Measurements from ENCODE around the gene TTC5. TPM values are rescaled to one million over a fixed set of nuclear protein-coding genes. Genes with fewer than 3 reads are reported as not detected.
"Not testable (repeated sequence)": the region's sequence is repeated elsewhere in the genome, so short reads cannot be mapped to it uniquely, and the experiment has no call there.

TTC5 gene, protein sequence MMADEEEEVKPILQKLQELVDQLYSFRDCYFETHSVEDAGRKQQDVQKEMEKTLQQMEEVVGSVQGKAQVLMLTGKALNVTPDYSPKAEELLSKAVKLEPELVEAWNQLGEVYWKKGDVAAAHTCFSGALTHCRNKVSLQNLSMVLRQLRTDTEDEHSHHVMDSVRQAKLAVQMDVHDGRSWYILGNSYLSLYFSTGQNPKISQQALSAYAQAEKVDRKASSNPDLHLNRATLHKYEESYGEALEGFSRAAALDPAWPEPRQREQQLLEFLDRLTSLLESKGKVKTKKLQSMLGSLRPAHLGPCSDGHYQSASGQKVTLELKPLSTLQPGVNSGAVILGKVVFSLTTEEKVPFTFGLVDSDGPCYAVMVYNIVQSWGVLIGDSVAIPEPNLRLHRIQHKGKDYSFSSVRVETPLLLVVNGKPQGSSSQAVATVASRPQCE
- 10 to 100 TPM; 15.5 to 16.7 TPM for total RNA-seq

DNA sequence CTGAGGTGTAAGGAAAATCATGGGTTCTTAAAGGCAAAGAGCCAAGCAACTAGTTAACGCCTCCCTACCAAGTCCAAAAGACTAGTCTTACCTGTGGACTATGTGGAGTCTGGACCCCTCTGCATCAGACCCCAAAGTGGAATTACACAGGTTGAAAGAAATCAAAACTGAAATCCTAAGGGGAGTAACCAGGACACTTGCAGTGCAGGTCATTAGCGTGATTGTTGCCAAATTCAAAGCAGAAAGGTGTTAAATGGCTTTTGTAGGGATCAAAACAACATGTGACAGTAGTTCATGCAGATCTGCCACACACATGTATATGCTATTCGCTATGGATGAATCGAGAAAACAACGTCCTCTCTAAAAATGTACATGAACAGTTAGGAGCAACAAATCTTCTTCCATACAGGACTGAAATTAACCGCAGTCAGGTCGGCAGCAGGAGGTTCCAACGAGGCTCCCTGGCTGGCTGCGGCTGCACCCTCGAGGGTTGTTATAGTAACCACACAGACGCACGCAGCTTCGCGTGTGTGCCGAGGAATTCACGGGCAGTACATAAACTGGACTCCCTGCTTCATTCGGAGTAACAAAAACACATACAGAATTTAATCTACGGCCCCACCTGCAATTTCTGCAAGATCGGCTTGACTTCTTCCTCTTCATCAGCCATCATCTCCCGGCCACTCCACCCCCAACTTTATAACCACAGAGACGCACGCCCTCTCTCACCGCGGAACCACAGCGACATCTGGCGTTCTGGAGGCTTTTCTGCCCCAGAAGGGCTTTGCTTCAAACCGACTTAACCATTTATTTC lies at the start of gene TTC5:
Gene TTC5, minus strand, starts transcription at position 687 of the 814 bp plus-strand sequence. Its CDS starts 14 bp downstream, at position 673.
- Mint-ChIP-seq H3K9me3 (no peaks in the 10 kb centered on the region), H3K4me3 (peak within 1 kb of the TSS; percentile 83 to 95), H3K4me1 (ENCODE audit: low read depth) (peaks cover 29% of the 10 kb centered on the region), H3K27ac (peak within 1 kb of the TSS; percentile 26), H3K36me3 (ENCODE audit: insufficient read depth in 2 of 2) (peaks cover 1 to 6% of the 10 kb centered on the region in 2 donors), H3K27me3 (ENCODE audit: low read depth) (no peaks in the 10 kb centered on the region)
- ATAC-seq (replicated peaks in 1 of 2), result peak; percentile 94 to 95
- DNase-seq, result peak; percentile 88 to 90

DNA sequence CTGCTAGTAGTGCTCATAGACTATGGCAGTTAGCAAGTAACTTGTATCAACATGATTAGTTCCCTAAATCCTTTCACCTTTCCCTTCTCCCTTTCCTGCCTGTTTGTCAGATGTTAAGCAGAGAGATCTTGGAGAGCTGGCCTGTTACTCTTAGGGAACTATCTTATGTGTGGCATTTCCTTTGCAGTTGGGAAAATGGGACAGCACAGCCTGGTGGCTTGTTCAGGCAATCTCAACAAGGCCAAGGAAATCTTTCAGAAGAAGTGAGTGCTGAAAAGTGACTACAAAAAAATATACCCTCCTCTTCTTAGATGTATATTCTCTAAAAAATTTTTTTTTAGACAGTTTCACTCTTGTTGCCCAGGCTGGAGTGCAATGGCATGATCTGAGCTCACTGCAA lies 45.1 kb upstream of the TTC5 start:
- H3K36me3 Mint-ChIP-seq (ENCODE audit: insufficient read depth in 2 of 2), result peaks cover 9 to 43% of the 10 kb centered on the region in 2 donors

DNA sequence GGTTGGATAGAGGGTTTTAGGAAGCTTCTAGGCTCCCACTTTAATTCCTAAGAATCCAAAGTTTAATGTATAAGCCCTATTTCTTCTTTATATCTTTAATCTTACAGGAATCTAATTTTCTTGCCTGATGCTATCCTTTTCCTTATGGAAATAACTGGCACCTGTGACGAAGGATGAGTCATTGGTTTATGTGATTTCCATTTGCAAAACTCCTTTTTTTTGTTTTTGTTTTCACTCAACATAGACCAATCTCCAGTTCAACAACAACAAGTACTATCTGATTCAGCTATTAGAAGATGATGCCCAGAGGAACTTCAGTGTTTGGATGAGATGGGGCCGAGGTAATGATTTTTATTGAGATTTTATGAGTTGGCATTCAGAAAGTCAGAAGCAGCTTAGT lies 44.5 kb upstream of the TTC5 start:
- peaks cover 11 to 44% of the 10 kb centered on the region in 2 donors for H3K36me3 Mint-ChIP-seq (ENCODE audit: insufficient read depth in 2 of 2)
- DNase-seq, result no peak
- H3K4me3 Mint-ChIP-seq, result no peak overlapping the region
- H3K9me3 Mint-ChIP-seq, result no peaks in the 10 kb centered on the region
- ATAC-seq (replicated peaks in 1 of 2), result no peak
- H3K4me1 Mint-ChIP-seq (ENCODE audit: low read depth), result peaks cover 15% of the 10 kb centered on the region
- H3K27me3 Mint-ChIP-seq (ENCODE audit: low read depth), result no peaks in the 10 kb centered on the region
- no peak overlapping the region for H3K27ac Mint-ChIP-seq

More for the DNA sequence above, 45.1 kb upstream of the TTC5 start:
- DNase-seq (no peak), ATAC-seq (replicated peaks in 1 of 2) (no peak)
- H3K4me3 Mint-ChIP-seq, result no peak overlapping the region
- H3K4me1 Mint-ChIP-seq (ENCODE audit: low read depth), result peaks cover 10% of the 10 kb centered on the region
- no peak overlapping the region for H3K27ac Mint-ChIP-seq
- H3K27me3 Mint-ChIP-seq (ENCODE audit: low read depth), result no peaks in the 10 kb centered on the region
- H3K9me3 Mint-ChIP-seq, result no peaks in the 10 kb centered on the region

DNA sequence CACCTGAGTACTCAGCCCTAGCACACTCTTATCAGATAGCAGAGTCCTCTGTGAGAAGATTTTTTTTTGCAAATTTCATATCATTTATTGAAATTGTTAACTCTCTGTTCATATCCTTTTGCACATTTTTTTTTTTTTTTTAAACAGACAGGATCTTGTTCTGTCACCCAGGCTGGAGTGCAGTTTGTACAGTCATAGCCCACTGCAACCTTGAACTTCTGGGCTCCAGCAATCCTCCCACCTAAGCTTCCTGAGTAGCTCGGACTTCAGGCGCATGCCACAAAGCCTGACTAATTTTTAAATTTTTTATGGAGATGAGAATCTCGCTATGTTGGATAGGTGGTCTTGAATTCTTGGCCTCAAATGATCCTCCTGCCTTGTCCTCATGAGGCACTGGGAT lies 42.0 kb upstream of the TTC5 start:
- Mint-ChIP-seq H3K9me3 (no peaks in the 10 kb centered on the region), H3K27me3 (ENCODE audit: low read depth) (no peaks in the 10 kb centered on the region), H3K27ac (no peak overlapping the region), H3K4me1 (ENCODE audit: low read depth) (peaks cover 31% of the 10 kb centered on the region), H3K36me3 (ENCODE audit: insufficient read depth in 2 of 2) (peaks cover 8 to 34% of the 10 kb centered on the region in 2 donors), H3K4me3 (no peak overlapping the region)
- no peak for DNase-seq
- no peak for ATAC-seq (replicated peaks in 1 of 2)

DNA sequence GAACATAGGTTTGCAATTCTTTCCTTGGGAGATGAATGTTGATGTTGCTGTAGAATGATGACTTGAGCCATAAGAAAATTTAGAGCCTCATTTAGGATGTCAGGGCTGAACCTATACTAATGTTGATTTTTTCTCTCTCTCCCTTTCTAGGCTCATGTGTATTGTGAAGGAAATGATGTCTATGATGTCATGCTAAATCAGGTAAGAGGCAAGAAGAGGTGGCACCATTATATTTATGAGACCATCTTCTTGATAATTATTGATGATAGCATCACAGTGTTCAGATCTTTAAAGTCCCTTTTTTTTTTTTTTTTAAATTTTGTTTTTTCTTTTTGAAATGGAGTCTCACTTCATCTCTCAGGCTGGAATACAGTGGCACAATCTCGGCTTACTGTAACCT lies 41.0 kb upstream of the TTC5 start:
- no peak overlapping the region for H3K4me3 Mint-ChIP-seq
- H3K27ac Mint-ChIP-seq, result no peak overlapping the region

DNA sequence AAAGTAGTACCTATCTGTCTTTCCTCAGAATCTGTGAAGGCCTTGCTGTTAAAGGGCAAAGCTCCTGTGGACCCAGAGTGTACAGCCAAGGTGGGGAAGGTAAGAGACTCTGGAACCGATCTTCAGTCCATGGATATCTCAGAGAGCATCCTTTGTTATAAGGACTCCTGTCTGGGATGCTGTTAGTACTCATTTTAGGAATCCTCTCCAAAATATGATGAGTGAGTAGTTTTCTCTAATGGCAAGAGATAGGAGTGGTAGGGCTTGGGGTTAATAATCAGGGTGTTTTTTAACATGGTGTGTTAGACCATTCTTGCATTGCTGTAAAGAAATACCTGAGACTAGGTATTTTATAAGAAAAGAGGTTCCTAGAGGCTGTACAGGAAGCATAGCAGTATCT lies 39.6 kb upstream of the TTC5 start:
- H3K9me3 Mint-ChIP-seq, result no peaks in the 10 kb centered on the region
- peaks cover 28% of the 10 kb centered on the region for H3K4me1 Mint-ChIP-seq (ENCODE audit: low read depth)
- DNase-seq, result no peak
- H3K27me3 Mint-ChIP-seq (ENCODE audit: low read depth), result no peaks in the 10 kb centered on the region
- peak overlapping the region in 1 of 2 donors; percentile 21 for H3K4me3 Mint-ChIP-seq
- peaks cover 4 to 22% of the 10 kb centered on the region in 2 donors for H3K36me3 Mint-ChIP-seq (ENCODE audit: insufficient read depth in 2 of 2)
- no peak for ATAC-seq (replicated peaks in 1 of 2)
- peak overlapping the region; percentile 13 for H3K27ac Mint-ChIP-seq

More for the DNA sequence above, 41.0 kb upstream of the TTC5 start:
- no peaks in the 10 kb centered on the region for H3K9me3 Mint-ChIP-seq
- peaks cover 31% of the 10 kb centered on the region for H3K4me1 Mint-ChIP-seq (ENCODE audit: low read depth)
- DNase-seq (no peak), ATAC-seq (replicated peaks in 1 of 2) (no peak)
- no peaks in the 10 kb centered on the region for H3K27me3 Mint-ChIP-seq (ENCODE audit: low read depth)
- peaks cover 8 to 29% of the 10 kb centered on the region in 2 donors for H3K36me3 Mint-ChIP-seq (ENCODE audit: insufficient read depth in 2 of 2)

DNA sequence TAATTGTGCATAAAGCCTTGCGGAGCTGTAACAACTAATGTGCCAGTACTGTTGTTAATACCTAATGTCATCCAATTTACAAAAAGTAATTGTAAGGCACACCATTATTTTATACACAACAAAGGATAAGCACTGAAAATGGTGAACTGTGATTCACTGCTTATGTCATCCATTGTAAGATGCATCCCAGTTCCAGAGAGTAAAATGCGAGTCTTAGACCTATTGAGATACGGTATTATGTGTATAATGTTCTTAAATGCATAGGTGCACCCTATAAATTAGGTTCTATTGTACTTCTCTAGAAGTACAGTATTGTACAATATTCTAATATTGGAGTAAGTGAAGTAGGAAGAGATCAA lies 38.1 kb upstream of the TTC5 start:
- H3K36me3 Mint-ChIP-seq (ENCODE audit: insufficient read depth in 2 of 2), result peaks cover 4 to 18% of the 10 kb centered on the region in 2 donors
- DNase-seq (no peak), ATAC-seq (replicated peaks in 1 of 2) (no peak)
- H3K4me1 Mint-ChIP-seq (ENCODE audit: low read depth), result peaks cover 21% of the 10 kb centered on the region
- H3K27ac Mint-ChIP-seq, result peak overlapping the region; percentile 88
- peak overlapping the region; percentile 84 to 87 for H3K4me3 Mint-ChIP-seq
- H3K27me3 Mint-ChIP-seq (ENCODE audit: low read depth), result no peaks in the 10 kb centered on the region
- no peaks in the 10 kb centered on the region for H3K9me3 Mint-ChIP-seq

DNA sequence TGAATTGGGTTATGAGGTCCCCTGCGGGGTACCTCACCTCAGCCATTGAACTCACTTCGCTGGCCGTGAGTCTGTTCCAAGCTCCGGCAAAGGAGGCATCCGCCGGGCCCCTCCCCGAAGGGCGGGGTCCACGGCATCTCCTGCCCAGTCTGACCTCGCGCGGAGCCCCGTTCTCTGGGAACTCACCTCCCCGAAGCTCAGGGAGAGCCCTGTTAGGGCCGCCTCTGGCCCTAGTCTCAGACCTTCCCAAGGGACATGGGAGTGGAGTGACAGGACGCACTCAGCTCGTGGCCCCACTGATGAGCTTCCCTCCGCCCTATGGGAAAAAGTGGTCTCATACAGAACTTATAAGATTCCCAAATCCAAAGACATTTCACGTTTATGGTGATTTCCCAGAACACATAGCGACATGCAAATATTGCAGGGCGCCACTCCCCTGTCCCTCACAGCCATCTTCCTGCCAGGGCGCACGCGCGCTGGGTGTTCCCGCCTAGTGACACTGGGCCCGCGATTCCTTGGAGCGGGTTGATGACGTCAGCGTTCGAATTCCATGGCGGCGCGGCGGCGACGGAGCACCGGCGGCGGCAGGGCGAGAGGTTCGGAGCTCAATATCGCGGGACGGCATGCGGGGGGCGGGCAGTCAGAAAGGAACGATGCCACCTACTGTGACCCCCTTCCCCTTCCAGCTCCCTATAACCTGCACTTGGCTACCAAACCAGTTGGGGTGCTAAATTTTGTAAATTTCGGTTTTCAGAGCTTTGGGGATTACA lies 37.5 kb upstream of the TTC5 start, which contains the start of gene PARP2:
Gene PARP2, plus strand, starts transcription at position 544 of the 770 bp plus-strand sequence. Its CDS starts 7 bp downstream, at position 551.
- DNase-seq (peak; percentile 94 to 96), ATAC-seq (replicated peaks in 1 of 2) (peak; percentile 92 to 95)
- Mint-ChIP-seq H3K4me3 (peak within 1 kb of the TSS; percentile 84 to 87), H3K27ac (peak within 1 kb of the TSS; percentile 88), H3K36me3 (ENCODE audit: insufficient read depth in 2 of 2) (peaks cover 4 to 18% of the 10 kb centered on the region in 2 donors), H3K4me1 (ENCODE audit: low read depth) (peaks cover 21% of the 10 kb centered on the region), H3K9me3 (no peaks in the 10 kb centered on the region), H3K27me3 (ENCODE audit: low read depth) (no peaks in the 10 kb centered on the region)

DNA sequence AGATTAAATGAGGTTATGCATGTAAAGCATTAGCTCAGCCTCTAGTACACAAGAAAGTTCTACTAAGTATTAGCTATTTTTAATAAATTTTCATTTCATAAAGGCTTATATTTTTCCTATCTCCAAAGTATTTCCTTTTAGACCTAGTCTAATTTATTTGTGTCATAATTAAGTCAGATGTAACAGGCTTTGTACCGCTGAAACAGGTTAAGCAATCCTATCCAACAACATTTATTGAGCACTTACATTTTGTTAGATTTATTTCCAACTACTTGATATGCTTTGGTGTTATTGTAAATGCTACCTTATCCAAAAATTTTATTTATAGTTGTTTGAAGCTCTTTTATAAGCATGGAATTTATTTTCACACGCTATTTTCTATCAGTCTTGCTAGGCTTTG lies 35.9 kb upstream of the TTC5 start:
- Mint-ChIP-seq H3K27me3 (ENCODE audit: low read depth) (no peaks in the 10 kb centered on the region), H3K9me3 (no peaks in the 10 kb centered on the region), H3K27ac (no peak overlapping the region), H3K36me3 (ENCODE audit: insufficient read depth in 2 of 2) (peaks cover 3 to 10% of the 10 kb centered on the region in 2 donors), H3K4me1 (ENCODE audit: low read depth) (peaks cover 21% of the 10 kb centered on the region), H3K4me3 (peak overlapping the region; percentile 84 to 87)
- no peak for ATAC-seq (replicated peaks in 1 of 2)
- DNase-seq, result no peak

DNA sequence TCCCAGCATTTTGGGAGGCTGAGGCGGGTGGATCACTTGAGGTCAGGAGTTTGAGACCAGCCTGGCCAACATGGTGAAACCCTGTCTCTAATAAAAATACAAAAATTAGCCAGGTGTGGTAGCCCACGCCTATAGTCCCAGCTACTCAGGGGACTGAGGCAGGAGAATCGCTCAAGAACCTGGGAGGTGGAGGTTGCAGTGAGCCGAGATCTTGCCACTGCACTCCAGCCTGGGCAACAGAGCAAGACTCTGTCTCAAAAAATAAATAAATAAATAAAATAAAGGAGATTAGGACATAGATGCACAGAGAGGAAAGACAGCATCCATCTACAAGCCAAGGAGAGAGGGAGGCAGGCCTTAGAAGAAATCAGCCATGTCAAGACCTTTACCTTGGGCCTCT lies 35.3 kb upstream of the TTC5 start:
- ATAC-seq (replicated peaks in 1 of 2); DNase-seq; H3K27me3 Mint-ChIP-seq (ENCODE audit: low read depth); H3K9me3 Mint-ChIP-seq; H3K27ac Mint-ChIP-seq; H3K36me3 Mint-ChIP-seq (ENCODE audit: insufficient read depth in 2 of 2): not testable (repeated sequence)
- H3K4me3 Mint-ChIP-seq, result peak overlapping the region in 1 of 2 donors; percentile 11
- H3K4me1 Mint-ChIP-seq (ENCODE audit: low read depth), result peaks cover 21% of the 10 kb centered on the region

DNA sequence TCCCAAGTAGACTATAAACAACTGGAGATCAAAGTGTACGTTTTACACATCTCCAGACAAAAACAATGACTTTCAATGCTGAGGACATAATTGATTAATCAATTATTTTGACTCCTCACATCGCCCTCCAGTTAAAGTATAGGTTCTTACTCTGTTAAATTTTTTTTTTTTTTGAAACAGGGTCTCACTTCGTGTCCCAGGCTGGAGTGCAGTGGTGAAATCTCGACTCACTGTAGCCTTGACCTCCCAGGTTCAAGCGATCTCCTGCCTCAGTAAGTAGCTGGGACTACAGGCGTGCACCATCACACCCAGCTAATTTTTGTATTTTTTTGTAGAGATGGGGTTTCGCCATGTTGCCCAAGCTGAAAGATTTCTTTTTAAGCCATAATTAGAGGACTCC lies 28.3 kb upstream of the TTC5 start:
- no peaks in the 10 kb centered on the region for H3K9me3 Mint-ChIP-seq
- no peak for ATAC-seq (replicated peaks in 1 of 2)
- peak overlapping the region; percentile 27 to 98 for H3K4me3 Mint-ChIP-seq
- H3K36me3 Mint-ChIP-seq (ENCODE audit: insufficient read depth in 2 of 2), result peaks cover 1 to 4% of the 10 kb centered on the region in 2 donors
- DNase-seq, result no peak
- H3K4me1 Mint-ChIP-seq (ENCODE audit: low read depth), result peaks cover 52% of the 10 kb centered on the region
- peak overlapping the region; percentile 98 for H3K27ac Mint-ChIP-seq
- no peaks in the 10 kb centered on the region for H3K27me3 Mint-ChIP-seq (ENCODE audit: low read depth)

DNA sequence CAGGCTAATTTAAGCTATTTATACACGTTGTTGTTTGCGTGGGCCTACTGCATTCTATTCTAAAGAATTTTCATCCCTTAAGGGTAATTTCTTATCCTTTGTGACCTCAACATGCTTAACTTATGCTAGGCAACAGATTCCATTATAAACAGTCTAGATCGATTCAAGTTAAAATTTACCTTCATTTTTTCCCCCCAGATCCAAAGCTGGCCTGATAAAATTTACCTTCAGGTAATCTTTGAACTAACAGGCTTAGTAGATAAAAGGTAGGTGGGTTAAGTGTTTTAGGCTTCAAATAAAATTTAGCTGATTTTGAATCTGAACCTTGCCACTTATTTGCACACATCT lies 27.7 kb upstream of the TTC5 start:
- Mint-ChIP-seq H3K36me3 (ENCODE audit: insufficient read depth in 2 of 2) (peaks cover 1 to 4% of the 10 kb centered on the region in 2 donors), H3K4me3 (peak overlapping the region; percentile 98), H3K9me3 (no peaks in the 10 kb centered on the region), H3K4me1 (ENCODE audit: low read depth) (peaks cover 57% of the 10 kb centered on the region), H3K27me3 (ENCODE audit: low read depth) (no peaks in the 10 kb centered on the region), H3K27ac (peak overlapping the region; percentile 98)
- no peak for DNase-seq
- no peak for ATAC-seq (replicated peaks in 1 of 2)

Data from activated T-cell treated with anti-CD3 and anti-CD28 coated beads, Interleukin-2, amount 50 U/mL, for 72 hours (primary cell).